Activated naive CD4-positive, alpha-beta T cell treated with anti-CD3 and anti-CD28 coated beads, Interleukin-2, amount 50 U/mL, for 24 hours (primary cell): Measurements from ENCODE around the gene UTF1.

Source experiments
- H3K27ac Mint-ChIP-seq: one replicate; pipeline ENCODE4 v1.8.0; 2021; ENCODE audit warnings: mild to moderate bottlenecking, mixed read lengths
- H3K27me3 Mint-ChIP-seq: one replicate; pipeline ENCODE4 v1.8.0; 2021; ENCODE audit warnings: mixed read lengths
- H3K36me3 Mint-ChIP-seq: one replicate; pipeline ENCODE4 v1.8.0; 2021; ENCODE audit warnings: mixed read lengths
- H3K4me1 Mint-ChIP-seq: one replicate; pipeline ENCODE4 v1.8.0; 2021; ENCODE audit warnings: mixed read lengths
- H3K4me3 Mint-ChIP-seq: one replicate; pipeline ENCODE4 v1.8.0; 2021; ENCODE audit warnings: mild to moderate bottlenecking, mixed read lengths
- H3K9me3 Mint-ChIP-seq: one replicate; pipeline ENCODE4 v1.8.0; 2021; ENCODE audit warnings: mixed read lengths

UTF1 gene, protein sequence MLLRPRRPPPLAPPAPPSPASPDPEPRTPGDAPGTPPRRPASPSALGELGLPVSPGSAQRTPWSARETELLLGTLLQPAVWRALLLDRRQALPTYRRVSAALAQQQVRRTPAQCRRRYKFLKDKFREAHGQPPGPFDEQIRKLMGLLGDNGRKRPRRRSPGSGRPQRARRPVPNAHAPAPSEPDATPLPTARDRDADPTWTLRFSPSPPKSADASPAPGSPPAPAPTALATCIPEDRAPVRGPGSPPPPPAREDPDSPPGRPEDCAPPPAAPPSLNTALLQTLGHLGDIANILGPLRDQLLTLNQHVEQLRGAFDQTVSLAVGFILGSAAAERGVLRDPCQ

GRCh38 chr10:133230044-133230361, at the start of gene UTF1:
Gene UTF1, plus strand, starts transcription at chr10:133230217. Its CDS starts 72 bp downstream, at chr10:133230289.
- H3K4me1 Mint-ChIP-seq = peaks cover 6% of the 10 kb centered on the region
- H3K9me3 Mint-ChIP-seq = no peaks in the 10 kb centered on the region
- H3K27me3 Mint-ChIP-seq = peaks cover 34% of the 10 kb centered on the region
- no peak within 1 kb of the TSS for H3K27ac Mint-ChIP-seq
- peak within 1 kb of the TSS; percentile 58 for H3K4me3 Mint-ChIP-seq
- H3K36me3 Mint-ChIP-seq = no peaks in the 10 kb centered on the region

- Mint-ChIP-seq H3K27ac (no peak overlapping the region), H3K27me3 (no peaks in the 10 kb centered on the region), H3K4me1 (no peaks in the 10 kb centered on the region), H3K4me3 (no peak overlapping the region), H3K9me3 (no peaks in the 10 kb centered on the region), H3K36me3 (no peaks in the 10 kb centered on the region)
Measured at GRCh38 chr10:133180965-133181639, 48.9 kb upstream of the UTF1 start.

DNA sequence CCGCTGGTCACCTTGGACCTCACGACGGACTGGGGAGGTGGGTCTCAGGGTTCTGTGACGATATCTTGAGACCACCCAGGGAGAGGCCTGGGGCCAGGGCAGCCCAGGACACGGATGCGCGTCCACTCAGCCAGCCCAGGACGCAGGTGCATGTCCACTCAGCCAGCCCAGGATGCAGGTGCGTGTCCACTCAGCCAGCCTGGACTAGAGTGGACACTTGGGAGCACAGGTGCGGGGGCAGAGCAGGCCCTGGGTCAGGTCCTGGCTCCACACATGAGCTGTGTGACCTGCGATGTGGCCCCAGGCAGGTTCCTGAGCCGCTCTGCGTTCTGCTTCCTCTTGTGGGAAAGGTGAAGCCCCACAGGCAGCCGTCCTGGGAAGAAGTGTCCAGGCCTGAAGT, 47.8 kb upstream of the UTF1 start:
- no peaks in the 10 kb centered on the region for H3K9me3 Mint-ChIP-seq
- no peaks in the 10 kb centered on the region for H3K4me1 Mint-ChIP-seq
- H3K27me3 Mint-ChIP-seq = no peaks in the 10 kb centered on the region
- no peak overlapping the region for H3K4me3 Mint-ChIP-seq
- H3K27ac Mint-ChIP-seq = no peak overlapping the region
- H3K36me3 Mint-ChIP-seq = no peaks in the 10 kb centered on the region

GRCh38 chr10:133182791-133183645, 47.0 kb upstream of the UTF1 start:
- Mint-ChIP-seq H3K9me3 (no peaks in the 10 kb centered on the region), H3K4me3 (no peak overlapping the region), H3K4me1 (no peaks in the 10 kb centered on the region), H3K36me3 (no peaks in the 10 kb centered on the region), H3K27ac (no peak overlapping the region), H3K27me3 (no peaks in the 10 kb centered on the region)

GRCh38 chr10:133183646-133184378, 46.2 kb upstream of the UTF1 start:
- no peaks in the 10 kb centered on the region for H3K36me3 Mint-ChIP-seq
- H3K4me3 Mint-ChIP-seq = no peak overlapping the region
- H3K9me3 Mint-ChIP-seq = no peaks in the 10 kb centered on the region
- no peaks in the 10 kb centered on the region for H3K4me1 Mint-ChIP-seq
- H3K27ac Mint-ChIP-seq = no peak overlapping the region
- no peaks in the 10 kb centered on the region for H3K27me3 Mint-ChIP-seq

DNA sequence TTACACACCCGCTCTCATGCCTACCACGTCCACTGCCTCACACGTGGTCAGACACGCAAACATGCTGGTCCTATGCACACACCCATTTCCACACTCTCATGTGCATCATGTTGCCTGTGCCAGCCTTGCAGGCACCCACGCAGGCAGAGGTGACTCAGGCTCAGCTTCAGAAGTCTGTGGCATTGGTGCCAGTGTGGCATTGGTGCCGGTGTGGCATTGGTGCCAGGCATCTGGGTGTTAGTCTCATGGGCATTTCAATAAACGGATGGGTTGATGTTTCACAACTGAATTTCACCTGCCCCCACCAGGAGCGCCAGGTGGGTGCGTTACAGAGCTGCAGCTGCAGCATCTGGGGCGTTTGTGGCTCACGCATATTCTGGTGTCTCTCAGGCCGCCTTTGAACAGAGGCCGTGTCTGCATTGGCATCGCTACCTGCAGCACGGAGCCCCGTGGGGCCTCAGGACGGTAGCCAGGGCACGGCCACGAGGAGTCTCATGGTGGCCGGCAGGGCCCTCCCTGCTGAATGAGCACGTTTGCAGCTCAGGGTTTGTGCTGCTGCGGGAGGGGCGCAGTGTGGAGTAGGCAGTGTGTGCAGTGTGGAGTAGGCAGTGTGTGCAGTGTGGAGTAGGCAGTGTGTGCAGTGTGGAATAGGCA, 45.3 kb upstream of the UTF1 start:
- Mint-ChIP-seq H3K4me1 (no peaks in the 10 kb centered on the region), H3K27me3 (no peaks in the 10 kb centered on the region), H3K36me3 (no peaks in the 10 kb centered on the region), H3K4me3 (no peak overlapping the region), H3K27ac (no peak overlapping the region), H3K9me3 (no peaks in the 10 kb centered on the region)

GRCh38 chr10:133185421-133185820, 44.6 kb upstream of the UTF1 start:
- Mint-ChIP-seq H3K27ac (no peak overlapping the region), H3K9me3 (no peaks in the 10 kb centered on the region), H3K4me1 (no peaks in the 10 kb centered on the region), H3K27me3 (no peaks in the 10 kb centered on the region), H3K4me3 (no peak overlapping the region), H3K36me3 (no peaks in the 10 kb centered on the region)

- no peaks in the 10 kb centered on the region for H3K27me3 Mint-ChIP-seq
- H3K9me3 Mint-ChIP-seq = no peaks in the 10 kb centered on the region
- H3K4me3 Mint-ChIP-seq = no peak overlapping the region
- no peaks in the 10 kb centered on the region for H3K36me3 Mint-ChIP-seq
- H3K27ac Mint-ChIP-seq = no peak overlapping the region
- H3K4me1 Mint-ChIP-seq = no peaks in the 10 kb centered on the region
Measured at GRCh38 chr10:133185916-133186315, 44.1 kb upstream of the UTF1 start.

- Mint-ChIP-seq H3K36me3 (no peaks in the 10 kb centered on the region), H3K4me3 (no peak overlapping the region), H3K4me1 (no peaks in the 10 kb centered on the region), H3K27ac (no peak overlapping the region), H3K27me3 (no peaks in the 10 kb centered on the region), H3K9me3 (no peaks in the 10 kb centered on the region)
Measured at GRCh38 chr10:133186416-133187090, 43.5 kb upstream of the UTF1 start.

GRCh38 chr10:133187091-133187905, 42.7 kb upstream of the UTF1 start:
- H3K36me3 Mint-ChIP-seq = no peaks in the 10 kb centered on the region
- H3K4me1 Mint-ChIP-seq = no peaks in the 10 kb centered on the region
- no peaks in the 10 kb centered on the region for H3K27me3 Mint-ChIP-seq
- no peak overlapping the region for H3K4me3 Mint-ChIP-seq
- H3K27ac Mint-ChIP-seq = no peak overlapping the region
- H3K9me3 Mint-ChIP-seq = no peaks in the 10 kb centered on the region

- Mint-ChIP-seq H3K4me3 (no peak overlapping the region), H3K9me3 (no peaks in the 10 kb centered on the region), H3K27me3 (no peaks in the 10 kb centered on the region), H3K27ac (no peak overlapping the region), H3K4me1 (no peaks in the 10 kb centered on the region), H3K36me3 (no peaks in the 10 kb centered on the region)
Measured at GRCh38 chr10:133187906-133188681, 41.9 kb upstream of the UTF1 start.

DNA sequence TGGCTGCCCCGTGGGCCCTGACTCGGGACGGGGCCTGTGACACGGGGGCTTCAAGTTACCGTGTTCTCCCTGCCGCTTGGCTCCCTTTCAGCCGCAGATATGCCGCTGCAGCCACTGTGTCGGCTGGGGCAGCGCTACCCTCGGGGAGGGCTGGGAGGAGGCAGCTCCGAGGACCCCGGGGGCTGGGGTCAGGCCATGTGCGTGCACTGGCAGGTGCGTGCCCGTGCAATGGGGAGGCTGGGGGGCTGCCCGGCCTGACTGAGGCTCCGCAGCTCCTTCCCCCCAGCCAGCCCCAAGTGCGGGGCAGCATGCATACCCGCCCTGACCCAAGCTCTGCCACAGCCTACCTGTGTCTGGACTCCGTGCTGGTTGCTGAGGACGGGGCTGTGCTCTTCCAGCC, 40.8 kb upstream of the UTF1 start:
- H3K9me3 Mint-ChIP-seq = no peaks in the 10 kb centered on the region
- no peaks in the 10 kb centered on the region for H3K4me1 Mint-ChIP-seq
- no peak overlapping the region for H3K27ac Mint-ChIP-seq
- H3K36me3 Mint-ChIP-seq = no peaks in the 10 kb centered on the region
- H3K4me3 Mint-ChIP-seq = no peak overlapping the region
- no peaks in the 10 kb centered on the region for H3K27me3 Mint-ChIP-seq

DNA sequence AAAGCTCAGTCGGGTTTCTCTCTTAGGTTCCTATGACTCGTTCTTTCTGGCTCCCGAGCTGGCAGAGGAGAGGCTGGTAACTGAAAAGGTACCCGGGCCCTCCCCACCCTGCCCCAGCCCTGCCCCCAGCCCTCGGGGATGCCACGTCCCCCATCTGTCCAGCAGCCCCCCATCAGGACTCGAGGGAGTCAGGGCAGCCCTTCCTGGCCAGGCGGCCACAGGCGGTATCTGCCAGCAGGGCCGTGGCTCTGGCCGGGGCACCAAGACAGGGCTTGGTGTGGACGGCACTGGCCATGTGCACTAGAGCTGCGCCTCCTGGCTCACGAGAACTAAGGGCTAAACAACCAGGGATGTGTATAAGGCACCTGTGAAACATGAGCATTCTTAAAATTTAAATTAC, 40.3 kb upstream of the UTF1 start:
- no peaks in the 10 kb centered on the region for H3K27me3 Mint-ChIP-seq
- H3K36me3 Mint-ChIP-seq = no peaks in the 10 kb centered on the region
- H3K9me3 Mint-ChIP-seq = no peaks in the 10 kb centered on the region
- H3K4me3 Mint-ChIP-seq = no peak overlapping the region
- H3K4me1 Mint-ChIP-seq = no peaks in the 10 kb centered on the region
- no peak overlapping the region for H3K27ac Mint-ChIP-seq
